Measurements from ENCODE around the gene NUDT22.

NUDT22 gene

DNA sequence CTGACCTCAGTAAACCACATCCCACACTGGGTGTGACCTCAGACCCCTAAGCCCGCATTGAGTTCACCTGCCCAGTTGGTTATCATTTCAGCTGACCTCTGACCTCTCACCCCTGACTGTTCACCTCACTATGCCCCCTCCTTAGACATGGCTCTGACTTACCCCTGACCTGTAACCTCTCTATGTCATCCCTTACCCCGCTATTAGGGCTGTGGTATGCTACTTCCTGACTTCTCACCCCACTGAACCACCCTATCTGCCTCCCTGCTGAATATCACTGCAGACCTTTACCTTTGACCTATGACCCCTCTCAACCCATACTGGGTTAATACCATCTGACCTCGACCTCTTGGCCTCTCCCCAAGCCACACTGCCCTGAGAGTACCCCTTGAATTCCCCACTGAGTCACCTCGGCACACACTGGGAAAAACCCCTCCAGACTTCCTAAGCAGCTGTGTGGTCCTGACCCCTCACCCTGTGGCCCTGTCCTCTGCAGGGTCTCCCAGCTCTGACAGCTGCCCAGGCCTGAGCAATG is 33.5 kb downstream of the NUDT22 start:
- DNase-seq: no peak

DNA sequence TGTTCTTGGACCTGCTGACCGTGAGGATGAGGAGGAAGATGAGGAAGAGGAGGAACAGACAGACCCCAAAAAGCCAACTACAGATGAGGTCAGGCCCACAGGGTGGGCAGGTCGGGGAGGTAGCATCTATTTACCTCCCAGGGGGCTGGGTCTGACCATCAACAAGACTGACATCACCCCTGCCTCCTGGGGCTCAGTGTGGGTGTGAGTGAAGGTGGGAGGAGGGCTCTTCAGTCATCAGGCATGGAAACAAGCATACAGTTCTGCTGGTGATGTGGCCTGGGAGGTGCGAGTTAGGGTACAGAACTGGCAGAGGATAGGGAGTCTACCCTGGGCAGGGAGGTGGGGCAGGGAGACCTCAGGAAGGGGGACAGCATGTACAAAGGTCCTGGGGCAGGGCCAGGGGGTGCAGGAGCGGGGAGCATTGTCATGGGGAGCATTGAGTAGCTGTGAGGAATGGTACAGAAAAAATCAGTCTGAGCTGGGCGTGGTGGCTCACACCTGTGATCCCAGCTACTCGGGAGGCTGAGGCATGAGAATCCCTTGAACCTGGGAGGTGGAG is 34.2 kb downstream of the NUDT22 start:
- DNase-seq: no peak

DNA sequence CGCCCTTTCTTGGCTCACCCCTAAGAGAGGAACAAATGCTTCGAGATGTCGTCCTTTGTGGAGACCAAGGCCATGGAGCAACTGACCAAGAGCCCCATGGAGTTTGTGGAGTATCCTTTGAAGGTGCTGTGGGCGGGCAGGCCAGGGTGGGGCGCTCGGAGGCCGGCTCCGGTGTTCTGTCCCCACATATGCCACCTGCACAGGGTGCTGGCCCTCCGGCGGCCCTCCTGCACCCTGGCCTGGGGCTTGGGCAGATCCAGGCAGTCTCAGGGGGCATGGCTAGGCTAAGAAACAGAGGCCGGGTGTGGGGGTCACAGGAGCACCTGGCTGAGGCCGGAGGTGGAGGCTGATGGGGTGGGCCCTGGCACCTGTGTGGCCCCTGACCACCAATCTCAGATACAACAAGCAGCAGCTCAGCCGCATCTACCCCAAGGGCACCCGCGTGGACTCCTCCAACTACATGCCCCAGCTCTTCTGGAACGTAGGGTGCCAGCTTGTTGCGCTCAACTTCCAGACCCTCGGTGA is 35.5 kb downstream of the NUDT22 start:
- no peak for DNase-seq

- no peak for DNase-seq
These were observed 36.4 kb downstream of the NUDT22 start for GRCh38 chr11:64262271-64263002.

DNA sequence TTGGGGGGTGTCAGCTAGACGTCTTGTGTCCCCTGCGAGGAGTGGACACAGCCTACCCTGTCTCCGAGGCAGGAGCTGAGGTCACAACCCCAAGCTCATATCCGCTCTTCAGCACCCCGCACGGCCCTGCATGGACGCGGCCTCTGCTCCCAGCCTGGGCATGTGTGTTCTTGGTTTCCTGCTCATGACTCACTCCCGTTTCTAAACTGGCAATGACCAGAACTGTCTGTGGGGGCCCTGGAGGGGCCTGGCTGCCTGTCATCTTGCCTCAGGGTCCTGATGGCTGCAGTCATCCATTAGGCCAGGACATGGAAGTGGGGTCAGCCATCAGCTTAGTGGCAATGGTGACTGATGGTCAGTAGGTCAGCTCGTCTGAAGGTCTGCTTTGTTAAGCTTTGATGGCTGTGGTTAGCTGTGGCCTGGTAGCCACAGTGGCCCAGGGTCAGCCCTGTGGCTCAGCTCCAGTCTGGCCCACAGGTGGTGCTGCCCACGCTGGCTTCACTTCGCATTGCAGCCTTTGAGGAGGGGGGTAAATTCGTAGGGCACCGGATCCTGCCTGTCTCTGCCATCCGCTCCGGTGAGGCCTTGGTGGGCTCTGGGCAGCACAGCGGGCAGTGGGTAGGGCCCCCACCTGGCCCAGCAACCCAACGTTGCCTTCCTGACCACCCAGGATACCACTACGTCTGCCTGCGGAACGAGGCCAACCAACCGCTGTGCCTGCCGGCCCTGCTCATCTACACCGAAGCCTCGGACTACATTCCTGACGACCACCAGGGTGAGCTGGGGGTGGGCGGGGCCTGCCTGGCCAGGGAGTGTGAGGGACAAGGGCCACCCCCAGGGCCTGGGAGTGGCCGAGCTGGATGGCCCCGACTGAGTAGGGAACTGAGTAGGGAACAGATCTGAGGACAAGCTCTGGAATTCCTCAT is 37.2 kb downstream of the NUDT22 start:
- no peak for DNase-seq

DNA sequence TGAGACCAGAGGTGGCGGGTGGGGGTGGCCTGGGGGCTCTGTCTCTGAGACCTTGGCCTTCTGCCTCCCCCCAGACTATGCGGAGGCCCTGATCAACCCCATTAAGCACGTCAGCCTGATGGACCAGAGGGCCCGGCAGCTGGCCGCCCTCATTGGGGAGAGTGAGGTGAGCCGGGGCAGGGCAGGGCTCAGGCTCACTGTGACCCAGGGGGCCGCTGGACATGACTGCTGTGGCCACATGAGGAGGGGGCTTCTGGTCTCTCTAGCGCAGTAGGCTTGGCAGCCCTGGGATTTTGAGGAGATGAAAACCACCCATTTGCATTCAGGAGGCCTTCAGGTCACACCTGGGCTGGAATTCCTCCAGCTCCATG is 37.9 kb downstream of the NUDT22 start:
- no peak for DNase-seq

DNA sequence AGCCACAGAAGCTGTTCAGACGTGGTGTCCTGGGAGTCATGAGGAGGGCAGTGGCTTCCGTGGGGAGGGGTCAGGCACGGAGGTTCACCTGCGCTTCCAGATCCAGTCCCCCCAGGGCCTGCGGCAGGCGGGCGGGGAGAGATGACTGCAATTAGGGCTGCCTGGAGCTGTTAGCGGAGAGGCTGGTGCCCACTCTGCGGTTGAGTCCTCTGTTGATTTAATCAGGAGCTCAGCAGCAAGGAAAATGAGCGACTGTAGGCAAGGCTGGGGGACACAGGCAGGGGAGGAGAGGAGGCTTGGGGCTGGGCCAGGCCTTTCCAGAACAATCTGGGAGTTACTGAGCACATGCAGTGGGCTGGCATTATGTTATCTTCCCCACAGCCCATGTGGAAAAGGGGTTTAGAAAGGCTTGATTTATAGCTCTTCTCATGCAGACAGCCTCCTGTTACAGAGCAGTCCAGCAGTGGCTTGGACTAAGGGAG is 38.3 kb downstream of the NUDT22 start:
- DNase-seq: no peak

DNA sequence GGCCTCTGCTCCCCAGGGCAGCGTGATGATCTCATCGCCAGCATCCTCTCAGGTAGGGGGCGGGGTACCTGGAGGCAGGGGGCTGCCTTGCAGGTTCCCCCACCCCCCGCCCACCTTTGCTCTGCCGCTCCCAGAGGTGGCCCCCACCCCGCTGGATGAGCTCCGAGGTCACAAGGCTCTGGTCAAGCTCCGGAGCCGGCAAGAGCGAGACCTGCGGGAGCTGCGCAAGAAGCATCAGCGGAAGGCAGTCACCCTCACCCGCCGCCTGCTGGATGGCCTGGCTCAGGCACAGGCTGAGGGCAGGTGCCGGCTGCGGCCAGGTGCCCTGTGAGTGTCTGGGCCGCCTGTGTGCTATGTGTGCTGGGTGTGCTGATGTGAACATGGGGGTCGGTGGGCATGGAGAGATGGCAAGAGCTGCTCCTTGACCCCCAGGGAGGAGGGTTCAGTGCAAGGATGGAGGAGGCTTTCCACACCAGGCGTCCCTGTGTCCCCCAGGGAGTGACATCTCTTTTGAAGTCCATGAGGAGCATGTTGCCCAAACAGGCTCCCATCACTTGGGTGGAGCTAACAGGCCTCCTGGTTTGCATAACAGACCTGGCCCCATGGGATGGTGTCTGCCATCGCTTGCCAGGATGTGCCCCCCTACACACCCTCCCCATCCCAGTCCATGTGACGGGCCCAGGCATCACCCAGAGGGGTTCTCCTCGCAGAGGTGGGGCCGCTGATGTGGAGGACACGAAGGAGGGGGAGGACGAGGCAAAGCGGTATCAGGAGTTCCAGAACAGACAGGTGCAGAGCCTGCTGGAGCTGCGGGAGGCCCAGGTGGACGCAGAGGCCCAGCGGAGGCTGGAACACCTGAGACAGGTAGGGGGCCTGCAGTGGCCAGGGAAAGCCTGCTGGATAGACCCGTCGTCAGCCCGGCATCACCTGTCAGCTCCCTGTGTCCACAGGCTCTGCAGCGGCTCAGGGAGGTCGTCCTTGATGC is 39.4 kb downstream of the NUDT22 start:
- DNase-seq: no peak

DNA sequence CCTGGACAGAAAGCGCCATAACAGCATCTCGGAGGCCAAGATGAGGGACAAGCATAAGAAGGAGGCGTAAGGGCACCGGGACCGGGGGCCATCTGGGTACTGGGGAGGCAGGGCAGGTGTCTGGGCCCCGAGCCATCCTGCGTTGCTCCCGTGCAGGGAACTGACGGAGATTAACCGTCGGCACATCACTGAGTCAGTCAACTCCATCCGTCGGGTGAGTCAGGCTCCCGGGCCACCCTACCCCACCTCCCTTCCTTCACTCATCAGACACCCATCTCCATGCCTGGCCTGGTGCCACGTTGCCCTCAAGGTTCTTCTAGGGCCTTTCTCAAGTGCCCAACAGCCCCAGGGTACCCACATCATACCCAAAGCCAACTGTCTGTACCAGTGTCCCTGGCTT is 40.3 kb downstream of the NUDT22 start:
- no peak for DNase-seq

DNA sequence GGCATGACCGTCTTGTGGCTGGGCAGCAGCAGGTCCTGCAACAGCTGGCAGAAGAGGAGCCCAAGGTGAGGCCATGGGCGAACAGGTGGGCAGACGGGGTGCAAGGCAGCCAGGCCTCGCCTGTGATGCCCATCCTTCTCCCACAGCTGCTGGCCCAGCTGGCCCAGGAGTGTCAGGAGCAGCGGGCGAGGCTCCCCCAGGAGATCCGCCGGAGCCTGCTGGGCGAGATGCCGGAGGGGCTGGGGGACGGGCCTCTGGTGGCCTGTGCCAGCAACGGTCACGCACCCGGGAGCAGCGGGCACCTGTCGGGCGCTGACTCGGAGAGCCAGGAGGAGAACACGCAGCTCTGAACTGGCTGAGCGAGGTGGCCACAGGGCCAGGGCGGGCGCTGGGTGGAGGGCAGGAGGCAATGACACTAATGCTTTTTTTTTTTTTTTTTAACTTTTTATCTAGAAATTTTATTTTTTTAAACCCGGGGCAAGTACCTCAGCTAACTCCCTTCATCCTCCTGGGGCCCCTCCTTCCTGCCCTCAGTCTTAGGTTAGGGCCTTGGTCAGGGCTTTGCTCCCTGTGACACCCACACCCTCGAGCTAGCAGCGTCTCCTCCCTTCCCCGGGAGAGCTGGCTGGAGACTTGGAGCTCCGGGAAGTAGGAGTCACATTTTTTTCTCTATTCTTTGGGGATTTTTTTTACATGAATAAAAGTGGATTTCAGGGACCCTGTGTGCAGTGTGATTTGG is 41.3 kb downstream of the NUDT22 start:
- no peak for DNase-seq

- DNase-seq: no peak
These were observed 42.2 kb downstream of the NUDT22 start for GRCh38 chr11:64268025-64268892.

- peak; percentile 21 for DNase-seq
These were observed 42.9 kb downstream of the NUDT22 start for GRCh38 chr11:64268893-64269539.

- DNase-seq: peak; percentile 99
These were observed 43.6 kb downstream of the NUDT22 start for GRCh38 chr11:64269540-64270220.

DNA sequence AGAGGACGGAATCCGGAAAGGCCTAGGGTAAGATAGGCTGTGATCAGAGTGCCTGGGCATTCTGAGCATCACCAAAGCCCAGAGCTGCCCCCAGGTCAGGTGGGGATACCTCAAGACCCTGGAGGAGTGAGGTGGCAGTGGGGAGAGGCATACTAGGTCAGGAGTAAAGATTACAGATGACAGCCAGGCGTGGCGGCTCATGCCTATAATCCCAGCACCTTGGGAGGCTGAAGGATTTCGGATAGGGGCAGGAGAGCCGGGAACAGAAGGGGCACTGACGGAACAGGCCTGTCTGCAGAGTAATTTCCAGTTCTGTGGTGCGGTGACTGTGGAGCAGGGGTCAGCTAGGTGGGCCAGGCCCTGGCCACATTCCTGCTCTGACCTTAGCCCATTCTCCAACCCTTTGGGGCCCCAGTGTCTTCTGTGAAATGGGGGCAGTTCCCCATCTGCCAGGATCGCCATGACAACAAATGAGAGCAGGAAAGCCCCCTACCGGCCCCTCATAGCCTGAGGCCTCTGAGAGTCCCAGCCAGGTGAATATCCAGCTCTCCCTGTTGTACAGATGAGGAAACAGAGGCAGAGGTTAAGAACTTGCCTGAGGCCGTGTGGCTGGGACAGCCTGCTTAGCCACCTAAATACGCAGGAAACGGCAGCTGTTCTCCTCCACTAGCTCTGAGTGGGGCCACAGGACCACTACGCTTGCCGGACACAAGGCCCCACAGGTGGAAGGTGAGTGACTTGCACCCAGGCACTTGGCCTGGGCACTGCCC is 49.1 kb downstream of the NUDT22 start:
- DNase-seq: no peak

GRCh38 chr11:64275841-64276240 is 49.8 kb downstream of the NUDT22 start:
- DNase-seq: no peak

DNA sequence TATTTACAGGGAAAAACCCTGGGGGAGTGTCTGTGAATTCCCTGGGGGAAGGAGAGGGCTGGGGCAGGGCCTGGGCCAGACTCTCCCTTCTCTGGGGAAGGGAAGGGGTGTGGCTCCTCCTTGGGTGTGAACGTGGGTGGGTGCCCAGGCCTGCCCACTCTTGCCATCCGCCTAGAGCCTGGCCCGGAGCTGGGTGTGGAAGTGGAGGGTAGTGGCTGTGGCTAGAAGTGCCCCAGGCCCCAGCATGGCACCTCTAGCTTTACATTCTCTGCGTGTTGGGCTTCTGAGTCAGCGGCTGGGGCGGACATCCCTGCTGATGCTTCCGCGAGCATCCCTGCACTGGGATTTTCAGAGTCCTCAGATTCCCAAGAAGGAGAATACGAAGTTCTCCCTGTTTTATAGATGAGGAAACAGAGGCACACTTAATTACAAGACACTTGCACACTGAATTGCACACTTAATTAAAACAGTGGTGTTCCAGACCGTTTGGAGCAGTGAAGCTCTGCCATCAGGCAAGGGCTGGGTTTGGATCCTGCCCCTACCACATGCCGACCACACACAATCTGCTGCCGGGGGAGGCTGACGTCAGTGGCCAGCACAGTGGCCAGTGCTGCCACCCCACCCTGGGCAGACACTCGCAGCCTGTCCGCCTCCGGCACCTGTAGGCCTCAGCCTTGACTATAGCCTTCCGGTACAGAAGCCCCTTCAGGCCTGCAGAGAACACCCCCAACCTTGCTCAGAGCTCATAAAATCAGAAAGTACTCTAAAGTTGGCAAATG is 50.8 kb downstream of the NUDT22 start:
- DNase-seq: no peak

DNA sequence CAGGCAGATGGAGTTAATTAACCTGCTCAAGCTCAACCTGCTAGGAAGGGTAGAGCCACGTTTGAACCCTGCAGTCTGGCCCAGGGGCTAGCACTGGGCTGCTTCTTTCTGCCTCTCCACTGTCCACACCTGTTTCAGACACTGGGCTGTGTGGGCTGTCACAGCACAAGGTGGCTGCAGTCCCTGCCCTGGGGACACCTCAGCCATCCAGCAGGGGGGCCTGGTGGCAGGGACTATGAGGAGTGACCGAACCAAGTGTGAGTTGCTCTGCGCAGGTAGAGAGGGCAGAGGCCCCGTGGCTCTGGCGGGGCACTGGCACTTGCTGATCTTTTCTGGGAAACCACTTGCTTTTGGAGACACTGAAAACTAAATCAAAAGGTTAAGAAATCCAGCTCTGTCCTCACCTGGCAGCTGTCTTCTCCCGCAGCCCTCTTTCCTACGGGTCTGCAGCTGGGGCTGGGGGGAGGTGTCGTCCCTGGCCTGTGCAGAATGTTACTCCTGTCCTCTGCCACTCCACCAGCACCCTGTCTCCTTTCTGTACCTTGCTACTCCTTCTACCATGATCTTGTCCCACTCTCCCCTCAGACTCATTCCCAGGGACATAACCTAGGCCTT is 52.6 kb downstream of the NUDT22 start:
- no peak for DNase-seq

Measured in CD4-positive, alpha-beta T cell treated with Interleukin-4 for 4 hours (primary cell).